LNCAP (cell line): ENCODE results near the gene UPF2.

ENCODE experiments used
- CTCF ChIP-seq: fragments of 450-650 bp; IDR thresholded peaks from 2 replicates; pipeline ENCODE4 v1.5.1; 2017; ENCODE audit warnings: mild to moderate bottlenecking

UPF2 gene

GRCh38 chr10:11975795-11976194 is 66.8 kb downstream of the UPF2 start:
- no peak for TF ChIP-seq CTCF

GRCh38 chr10:11962176-11962575 is 80.4 kb downstream of the UPF2 start:
- TF ChIP-seq CTCF, result no peak

GRCh38 chr10:11961771-11962170 is 80.8 kb downstream of the UPF2 start:
- TF ChIP-seq CTCF, result no peak

GRCh38 chr10:11959966-11960365 is 82.6 kb downstream of the UPF2 start:
- TF ChIP-seq CTCF, result no peak

- no peak for TF ChIP-seq CTCF
Measured at GRCh38 chr10:11958956-11959355, 83.7 kb downstream of the UPF2 start.

GRCh38 chr10:11951695-11952094 is 90.9 kb downstream of the UPF2 start:
- no peak for TF ChIP-seq CTCF

- TF ChIP-seq CTCF, result no peak
Measured at GRCh38 chr10:11950325-11951018, 92.1 kb downstream of the UPF2 start.

- no peak for TF ChIP-seq CTCF
Measured at GRCh38 chr10:11949152-11949551, 93.5 kb downstream of the UPF2 start.
